ENCODE data around the gene MED25.
A peak's percentile ranks its signal among the peaks of the same experiment; 100 is the strongest.

GRCh38 chr19:49801966-49802661, 16.0 kb upstream of the MED25 start:
- TF ChIP-seq, protein P1, sequence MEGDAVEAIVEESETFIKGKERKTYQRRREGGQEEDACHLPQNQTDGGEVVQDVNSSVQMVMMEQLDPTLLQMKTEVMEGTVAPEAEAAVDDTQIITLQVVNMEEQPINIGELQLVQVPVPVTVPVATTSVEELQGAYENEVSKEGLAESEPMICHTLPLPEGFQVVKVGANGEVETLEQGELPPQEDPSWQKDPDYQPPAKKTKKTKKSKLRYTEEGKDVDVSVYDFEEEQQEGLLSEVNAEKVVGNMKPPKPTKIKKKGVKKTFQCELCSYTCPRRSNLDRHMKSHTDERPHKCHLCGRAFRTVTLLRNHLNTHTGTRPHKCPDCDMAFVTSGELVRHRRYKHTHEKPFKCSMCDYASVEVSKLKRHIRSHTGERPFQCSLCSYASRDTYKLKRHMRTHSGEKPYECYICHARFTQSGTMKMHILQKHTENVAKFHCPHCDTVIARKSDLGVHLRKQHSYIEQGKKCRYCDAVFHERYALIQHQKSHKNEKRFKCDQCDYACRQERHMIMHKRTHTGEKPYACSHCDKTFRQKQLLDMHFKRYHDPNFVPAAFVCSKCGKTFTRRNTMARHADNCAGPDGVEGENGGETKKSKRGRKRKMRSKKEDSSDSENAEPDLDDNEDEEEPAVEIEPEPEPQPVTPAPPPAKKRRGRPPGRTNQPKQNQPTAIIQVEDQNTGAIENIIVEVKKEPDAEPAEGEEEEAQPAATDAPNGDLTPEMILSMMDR (IDR thresholded peaks at IDR 0.05), result peak in 1 of 3 donors; percentile 17
- peak; percentile 19 to 26 (median 20) for TF ChIP-seq POLR2AphosphoS5 (IDR thresholded peaks at IDR 0.05)
- TF ChIP-seq POLR2A (IDR thresholded peaks at IDR 0.05), result no peak
